GM12878 (cell line): ENCODE measurements around the gene ZSCAN25. TPM values are rescaled to one million over a fixed set of nuclear protein-coding genes. Genes with fewer than 3 reads are reported as not detected.
"Not testable (repeated sequence)": the region's sequence is repeated elsewhere in the genome, so short reads cannot be mapped to it uniquely, and the experiment has no call there.

Source experiments
- ATAC-seq: fragments of 200-7000 bp; cut with Tn5 transposase; 3 replicates; pipeline ENCODE4 v1.9.1; 2020; ENCODE audit warnings: mild to moderate bottlenecking, moderate library complexity
- BruUV-seq: library from RNA; stranded (reverse); fragments of 400-500 nt; replicated peaks from 2 replicates; lab custom pipeline; 2021; lab: Mats Ljungman, UMichigan
- CTCF ChIA-PET: fragments of 300-600 bp; sonication (Branson Sonifier 250); formaldehyde crosslinking; extraction: SDS; loops from one replicate; lab custom pipeline; 2021; ENCODE audit warnings: inconsistent platforms; lab: Yijun Ruan, JAX
- POLR2A ChIA-PET: fragments of 350-600 bp; formaldehyde crosslinking; extraction: SDS; loops from one replicate; lab custom pipeline; 2021; ENCODE audit warnings: inconsistent platforms; lab: Charles Lee
- RAD21 ChIA-PET: fragments of 300-600 bp; sonication (Branson Sonifier 250); formaldehyde crosslinking; loops from one replicate; lab custom pipeline; 2023; ENCODE audit warnings: antibody characterized with exemption; ENCODE audit not compliant: unreplicated experiment; lab: Charles Lee
- SMC1A ChIA-PET: fragments of 300-600 bp; sonication (Branson Sonifier 250); formaldehyde crosslinking; loops from one replicate; lab custom pipeline; 2023; ENCODE audit not compliant: unreplicated experiment, uncharacterized antibody; lab: Charles Lee
- DNase-seq: peaks from one replicate; pipeline ENCODE4 v3.0.0-alpha.2; 2011; ENCODE audit warnings: low read depth, low spot score
- FAIRE-seq: peaks from 3 replicates; lab custom pipeline; 2011; peaks lifted over from hg19 to GRCh38; lab: Jason Lieb, UNC
- H2AFZ ChIP-seq: 2 replicates; pipeline ENCODE4 v1.6.0; 2011; ENCODE audit warnings: low read depth, low read length, control low read depth; ENCODE audit not compliant: control insufficient read depth
- H3K27ac ChIP-seq: 2 replicates; pipeline ENCODE4 v1.5.1; 2011; ENCODE audit warnings: control low read depth; ENCODE audit not compliant: control insufficient read depth, insufficient read depth
- H3K27me3 ChIP-seq, 2 experiments: replicated peaks in 1 of 2; 2 replicates each; pipeline versions ENCODE4 v1.6.0 to v1.6.1; 2011; ENCODE audit warnings: low read length in 1 of 2; ENCODE audit not compliant: control insufficient read depth in 2 of 2, insufficient read depth in 2 of 2
- H3K36me3 ChIP-seq, 2 experiments: 2 replicates each; pipeline ENCODE4 v1.5.1; 2011; ENCODE audit warnings: low read length in 1 of 2; ENCODE audit not compliant: control insufficient read depth in 2 of 2, insufficient read depth in 2 of 2
- H3K4me1 ChIP-seq: 2 replicates; pipeline ENCODE4 v1.6.1; 2011; ENCODE audit warnings: mild to moderate bottlenecking, low read length, moderate library complexity, mixed read lengths; ENCODE audit not compliant: control insufficient read depth, insufficient read depth
- H3K4me2 ChIP-seq: 2 replicates; pipeline ENCODE4 v1.6.0; 2011; ENCODE audit warnings: control low read depth; ENCODE audit not compliant: control insufficient read depth, insufficient read depth
- H3K4me3 ChIP-seq: fragments of 200-600 bp; sonication (generic); 2 replicates; pipeline ENCODE4 v1.5.1; 2016
- H3K79me2 ChIP-seq: 2 replicates; pipeline ENCODE4 v1.6.0; 2011; ENCODE audit warnings: low read length; ENCODE audit not compliant: control insufficient read depth, insufficient read depth
- H3K9ac ChIP-seq: 2 replicates; pipeline ENCODE4 v1.8.0; 2011; ENCODE audit warnings: low read length, control low read depth, mixed read lengths; ENCODE audit not compliant: control insufficient read depth, insufficient read depth
- H3K9me3 ChIP-seq: replicated peaks from 3 replicates; pipeline ENCODE4 v1.5.1; 2011; ENCODE audit warnings: mild to moderate bottlenecking, low read length; ENCODE audit not compliant: control insufficient read depth, insufficient read depth
- H4K20me1 ChIP-seq: 2 replicates; pipeline ENCODE4 v1.6.0; 2011; ENCODE audit not compliant: control insufficient read depth, insufficient read depth
- CBX5 ChIP-seq: sonication (generic); IDR thresholded peaks from 2 replicates; pipeline ENCODE4 v1.6.1; 2016; ENCODE audit warnings: low read depth, moderate library complexity, mild to moderate bottlenecking, inconsistent platforms
- CREB1 ChIP-seq: IDR thresholded peaks from 2 replicates; pipeline ENCODE4 v1.6.1; 2012; ENCODE audit warnings: low read depth, mild to moderate bottlenecking, inconsistent platforms
- EP300 ChIP-seq, 2 experiments: fragments of 150-350 bp in 1 of 2; IDR thresholded peaks; 2 replicates each; pipeline ENCODE4 v1.6.1; 2011 to 2012; ENCODE audit warnings: low read depth in 2 of 2, low read length in 2 of 2, borderline replicate concordance in 1 of 2, improper control_type of control experiment in 1 of 2, inconsistent platforms in 1 of 2; ENCODE audit not compliant: control insufficient read depth in 1 of 2
- FOXM1 ChIP-seq: IDR thresholded peaks from 2 replicates; pipeline ENCODE4 v1.6.1; 2012; ENCODE audit warnings: low read depth, mild to moderate bottlenecking, inconsistent platforms, low read length, moderate library complexity
- MEF2A ChIP-seq: IDR thresholded peaks from 2 replicates; pipeline ENCODE4 v1.6.1; 2011; ENCODE audit warnings: low read depth, mild to moderate bottlenecking, low read length, moderate library complexity; ENCODE audit not compliant: insufficient read depth
- NFIC ChIP-seq: IDR thresholded peaks from 2 replicates; pipeline ENCODE4 v1.6.1; 2012; ENCODE audit warnings: low read depth, mild to moderate bottlenecking, inconsistent platforms, low read length, moderate library complexity
- NFXL1 ChIP-seq: fragments of 450-650 bp; IDR thresholded peaks from 2 replicates; pipeline ENCODE4 v1.6.1; 2017; ENCODE audit warnings: antibody characterized with exemption, mild to moderate bottlenecking, borderline replicate concordance
- PAX5 ChIP-seq: IDR thresholded peaks from 2 replicates; pipeline ENCODE4 v1.6.1; 2011; ENCODE audit warnings: low read depth, low read length, borderline replicate concordance
- PBX3 ChIP-seq: IDR thresholded peaks from 2 replicates; pipeline ENCODE4 v1.6.1; 2011; ENCODE audit warnings: mild to moderate bottlenecking, low read depth, low read length, moderate library complexity; ENCODE audit not compliant: insufficient replicate concordance
- POLR2AphosphoS5 ChIP-seq: IDR thresholded peaks from 2 replicates; pipeline ENCODE4 v1.6.1; 2011; ENCODE audit warnings: mild to moderate bottlenecking, low read length, inconsistent platforms
- RUNX3 ChIP-seq: IDR thresholded peaks from 2 replicates; pipeline ENCODE4 v1.6.1; 2012; ENCODE audit warnings: low read length, inconsistent platforms
- TCF7 ChIP-seq: IDR thresholded peaks from 2 replicates; pipeline ENCODE4 v1.6.1; 2014; ENCODE audit warnings: antibody characterized with exemption, borderline replicate concordance
- YY1 ChIP-seq: IDR thresholded peaks from 2 replicates; pipeline ENCODE4 v1.6.1; 2011; ENCODE audit warnings: low read depth, mild to moderate bottlenecking, low read length
- ZZZ3 ChIP-seq: IDR thresholded peaks from 2 replicates; pipeline ENCODE4 v1.6.1; 2011; ENCODE audit warnings: low read depth; ENCODE audit not compliant: control insufficient read depth, insufficient read length
- WGBS: methylation state at CpG from one replicate; pipeline ENCODE4 v1.1.6; 2016; ENCODE audit warnings: low lambda C conversion rate; ENCODE audit not compliant: insufficient replicate concordance, insufficient coverage; ENCODE audit errors: missing lambda C conversion rate; 5-methylcytosine and 5-hydroxymethylcytosine counted together
- in situ Hi-C: fragments of 300-500 bp; cut with MboI; formaldehyde crosslinking; loops from 9 replicates; pipeline ENCODE4 v1.14.3; 2018; ENCODE audit warnings: mixed read lengths
- intact Hi-C: fragments of 100-400 bp; cut with micrococcal nuclease; formaldehyde crosslinking; loops from one replicate; pipeline ENCODE4 v1.14.2; 2022; ENCODE audit not compliant: unreplicated experiment
- polyA plus RNA-seq, 11 experiments: library from polyadenylated mRNA; depleted of rRNA in 4 of 11; unstranded in 6 of 11; stranded (reverse) in 5 of 11; fragments of >200 nt; fragmentation: Nextera tagmentation in 4 of 11; fragmentation: Illumina TruSeq in 1 of 11; extraction: Ambion mirVana in 4 of 11; extraction: Trizol in 1 of 11; gene quantifications; 1 replicate in 1 of 11; 2 replicates in 10 of 11; pipeline versions ENCODE4 v1.2.1 to v1.2.3, GENCODE V29; 2011 to 2016; ENCODE audit warnings: inconsistent platforms in 2 of 11, missing spikeins in 2 of 11, low read depth in 1 of 11
- total RNA-seq, 4 experiments: library from RNA; depleted of rRNA in 3 of 4; stranded (reverse); fragments of >200 nt in 3 of 4; fragmentation: Illumina TruSeq in 1 of 4; extraction: Trizol in 1 of 4; gene quantifications; 2 replicates each; pipeline versions ENCODE4 v1.2.1 to v1.2.3, GENCODE V29; 2013 to 2021

The ZSCAN25 gene
- total and polyA plus RNA-seq, 10 of the 15 experiments (the other 5 are each of a cell fraction or from before 2014, with no cell fraction given) = 0.79 to 15.6 (median 9.6) TPM

GRCh38 chr7:99616359-99617191 is at the start of gene ZSCAN25 (continued):
- no peak for TF ChIP-seq NFXL1
- TF ChIP-seq PAX5 = 0 out of 2 replicates have a peak, but pooled peaks have one; percentile 6
- TF ChIP-seq RUNX3 = peak; percentile 35; the same call in 1 of the 2 replicates
- peak; percentile 90 for TF ChIP-seq POLR2AphosphoS5
- peak; percentile 76 for TF ChIP-seq YY1
- TF ChIP-seq ZZZ3 = no peak
- peak; percentile 87 for TF ChIP-seq CREB1
- no peak for TF ChIP-seq TCF7
- TF ChIP-seq EP300 (IDR thresholded peaks at IDR 0.05; ENCODE audit: borderline replicate concordance in 1 of 2, control insufficient read depth in 1 of 2, low read depth in 2 of 2, low read length in 2 of 2) = no peak
- TF ChIP-seq CBX5 = 0 out of 2 replicates have a peak, but pooled peaks have one; percentile 84
- peak; percentile 59; the same call in 1 of the 2 replicates for TF ChIP-seq MEF2A
- no peak for TF ChIP-seq PBX3
- TF ChIP-seq FOXM1 = no peak
- TF ChIP-seq NFIC = no peak

GRCh38 chr7:99568770-99569169 is 48.0 kb upstream of the ZSCAN25 start:
- H3K27ac ChIP-seq, RAD21 ChIA-PET, BruUV-seq, in situ Hi-C loops, H3K27me3 ChIP-seq, SMC1A ChIA-PET, FAIRE-seq, H2AFZ ChIP-seq, H3K79me2 ChIP-seq, H3K4me2 ChIP-seq, H4K20me1 ChIP-seq, CTCF ChIA-PET, ATAC-seq, H3K4me1 ChIP-seq, DNase-seq, H3K9ac ChIP-seq, POLR2A ChIA-PET, intact Hi-C loops, H3K4me3 ChIP-seq, H3K9me3 ChIP-seq: not testable (repeated sequence)
- peaks cover 1 to 11% of the 10 kb centered on the region in 2 experiments; a peak in 3 of 4 replicates for H3K36me3 ChIP-seq
- 96% methylated on average over 7 of the region's 7 CpGs for WGBS
